GM12872 (cell line): Measurements from ENCODE around the gene WDFY1.

Source experiments
- CTCF ChIP-seq: IDR thresholded peaks from 3 replicates; pipeline ENCODE4 v1.5.1; 2011; ENCODE audit warnings: low read depth, mild to moderate bottlenecking, low read length, moderate library complexity; ENCODE audit not compliant: insufficient read depth

Gene WDFY1

GRCh38 chr2:223832241-223832903 is 112.8 kb downstream of the WDFY1 start:
- no peak for TF ChIP-seq CTCF

GRCh38 chr2:223829128-223829527 is 116.0 kb downstream of the WDFY1 start:
- no peak for TF ChIP-seq CTCF

- no peak for TF ChIP-seq CTCF
These were observed 116.8 kb downstream of the WDFY1 start for GRCh38 chr2:223828314-223828713.

- no peak for TF ChIP-seq CTCF
These were observed 118.1 kb downstream of the WDFY1 start for GRCh38 chr2:223826995-223827394.
